A549 (cell line): Measurements from ENCODE around the gene FAM89B. TPM values are rescaled to one million over a fixed set of nuclear protein-coding genes. Genes with fewer than 3 reads are reported as not detected.

Source experiments
- ATAC-seq, 2 experiments: fragments of 200-7000 bp in 1 of 2; fragments of >200 bp in 1 of 2; cut with Nextera tagmentation in 1 of 2; cut with Tn5 transposase in 1 of 2; 3 replicates each; pipeline versions ENCODE4 v1.8.0 to v1.9.1; 2018 to 2020; ENCODE audit warnings: mild to moderate bottlenecking in 1 of 2, moderate library complexity in 1 of 2
- CTCF ChIA-PET: fragments of 300-600 bp; sonication (Branson Sonifier 250); formaldehyde crosslinking; extraction: SDS; loops from one replicate; lab custom pipeline; 2021; ENCODE audit warnings: antibody characterized with exemption, inconsistent platforms; lab: Yijun Ruan, JAX
- POLR2A ChIA-PET: fragments of 350-600 bp; formaldehyde crosslinking; extraction: SDS; loops from one replicate; lab custom pipeline; 2021; ENCODE audit warnings: antibody characterized with exemption, inconsistent platforms; lab: Yijun Ruan, JAX
- DNase-seq, 2 experiments: peaks; one replicate each; pipeline versions ENCODE4 v3.0.0 to v3.0.0-alpha.2; 2011 to 2016; ENCODE audit warnings: low read depth in 1 of 2, low spot score in 1 of 2
- FAIRE-seq: peaks from 2 replicates; lab custom pipeline; 2011; peaks lifted over from hg19 to GRCh38; lab: Jason Lieb, UNC
- H3K27ac ChIP-seq, 2 experiments: fragments of >200 bp; sonication (Bioruptor Twin); formaldehyde crosslinking; 3 replicates each; pipeline ENCODE4 v1.5.1; 2016 to 2017
- H3K4me1 ChIP-seq: fragments of >200 bp; sonication (Bioruptor Twin); formaldehyde crosslinking; 3 replicates; pipeline ENCODE4 v1.6.1; 2016
- H3K4me2 ChIP-seq: fragments of >200 bp; sonication (Bioruptor Twin); formaldehyde crosslinking; 3 replicates; pipeline ENCODE4 v1.6.1; 2016
- H3K4me3 ChIP-seq: fragments of >200 bp; sonication (Bioruptor Twin); formaldehyde crosslinking; 3 replicates; pipeline ENCODE4 v1.5.1; 2016
- H3K9me3 ChIP-seq: fragments of >200 bp; sonication (Bioruptor Twin); formaldehyde crosslinking; 3 replicates; pipeline ENCODE4 v1.6.1; 2016
- CBX2 ChIP-seq: fragments of 200-600 bp; sonication (generic); IDR thresholded peaks from 2 replicates; pipeline ENCODE4 v1.6.1; 2016; ENCODE audit warnings: low read depth, mild to moderate bottlenecking, borderline replicate concordance
- CHD4 ChIP-seq: fragments of 200-600 bp; sonication (generic); IDR thresholded peaks from 2 replicates; pipeline ENCODE4 v1.6.1; 2016; ENCODE audit warnings: antibody characterized with exemption, mild to moderate bottlenecking, borderline replicate concordance
- EHMT2 ChIP-seq: fragments of 200-600 bp; sonication (generic); IDR thresholded peaks from 2 replicates; pipeline ENCODE4 v1.6.1; 2016; ENCODE audit warnings: antibody characterized with exemption, low read depth, mild to moderate bottlenecking, moderate library complexity
- FOSB ChIP-seq: fragments of 250-450 bp; sonication (Bioruptor Pico); IDR thresholded peaks from 2 replicates; pipeline ENCODE4 v1.5.0; 2020; ENCODE audit warnings: mild to moderate bottlenecking, moderate library complexity
- FOXS1 ChIP-seq: fragments of 250-450 bp; sonication (Bioruptor Pico); IDR thresholded peaks from 2 replicates; pipeline ENCODE4 v1.5.0; 2020; ENCODE audit warnings: mild to moderate bottlenecking, moderate library complexity
- GATA3 ChIP-seq: IDR thresholded peaks from 2 replicates; pipeline ENCODE4 v1.6.1; 2012; ENCODE audit warnings: borderline replicate concordance
- HEYL ChIP-seq: fragments of 250-450 bp; sonication (Bioruptor Pico); IDR thresholded peaks from 2 replicates; pipeline ENCODE4 v1.8.0; 2021; ENCODE audit warnings: mild to moderate bottlenecking, moderate library complexity
- HOXA7 ChIP-seq: fragments of 250-450 bp; sonication (Bioruptor Pico); IDR thresholded peaks from 2 replicates; pipeline ENCODE4 v1.5.0; 2020; ENCODE audit warnings: mild to moderate bottlenecking, moderate library complexity
- HOXB13 ChIP-seq: fragments of 250-450 bp; sonication (Bioruptor Pico); IDR thresholded peaks from 2 replicates; pipeline ENCODE4 v1.5.0; 2020; ENCODE audit warnings: low read depth, mild to moderate bottlenecking, moderate library complexity
- JUN ChIP-seq, 2 experiments: fragments of >200 bp; sonication (Bioruptor Twin); formaldehyde crosslinking; IDR thresholded peaks; 2 replicates in 1 of 2; 3 replicates in 1 of 2; pipeline ENCODE4 v1.6.1; 2016 to 2017
- KDM1A ChIP-seq: fragments of 200-600 bp; sonication (generic); IDR thresholded peaks from 2 replicates; pipeline ENCODE4 v1.6.1; 2016; ENCODE audit warnings: low read depth, mild to moderate bottlenecking
- MAZ ChIP-seq: fragments of 150-350 bp; IDR thresholded peaks from 2 replicates; pipeline ENCODE4 v1.6.1; 2014; ENCODE audit warnings: antibody characterized with exemption, low read depth, low read length, borderline replicate concordance
- PHF8 ChIP-seq: fragments of 200-600 bp; sonication (generic); IDR thresholded peaks from 2 replicates; pipeline ENCODE4 v1.6.1; 2016; ENCODE audit warnings: low read depth, mild to moderate bottlenecking, antibody characterized with exemption, moderate library complexity, borderline replicate concordance
- RAD21 ChIP-seq, 2 experiments: fragments of >200 bp in 1 of 2; sonication (Bioruptor Twin) in 1 of 2; formaldehyde crosslinking in 1 of 2; IDR thresholded peaks in 1 of 2; conservative IDR thresholded peaks in 1 of 2; 2 replicates in 1 of 2; 3 replicates in 1 of 2; pipeline ENCODE4 v1.6.1; 2012 to 2018; ENCODE audit warnings: inconsistent platforms in 1 of 2
- RARB ChIP-seq: fragments of 250-450 bp; sonication (Bioruptor Pico); IDR thresholded peaks from 2 replicates; pipeline ENCODE4 v1.8.0; 2021; ENCODE audit warnings: mild to moderate bottlenecking, moderate library complexity
- RFX5 ChIP-seq: fragments of 450-650 bp; IDR thresholded peaks from 2 replicates; pipeline ENCODE4 v1.7.1; 2014; ENCODE audit warnings: antibody characterized with exemption, mild to moderate bottlenecking, moderate library complexity
- TFCP2L1 ChIP-seq: fragments of 250-450 bp; sonication (Bioruptor Pico); IDR thresholded peaks from 2 replicates; pipeline ENCODE4 v1.5.0; 2021; ENCODE audit warnings: mild to moderate bottlenecking
- ZNF302 ChIP-seq: fragments of 250-450 bp; sonication (Bioruptor Pico); IDR thresholded peaks from 2 replicates; pipeline ENCODE4 v1.9.0; 2021; ENCODE audit warnings: inconsistent platforms, mild to moderate bottlenecking, moderate library complexity
- WGBS: methylation state at CpG from one replicate; pipeline ENCODE4 v1.1.6; 2017; ENCODE audit errors: missing lambda C conversion rate; 5-methylcytosine and 5-hydroxymethylcytosine counted together
- polyA plus RNA-seq, 4 experiments: library from polyadenylated mRNA; depleted of rRNA in 3 of 4; stranded (reverse); fragments of >200 nt; fragmentation: RNase III in 1 of 4; extraction: RNeasy Plus Mini Kit Qiagen cat#74134 plus additional on column Dnase treatment in 1 of 4; gene quantifications; 2 replicates in 3 of 4; 3 replicates in 1 of 4; pipeline ENCODE4 v1.2.3, GENCODE V29; 2011 to 2017
- TF ChIP-seq, protein P1 (sequence below): fragments of >200 bp; sonication (Bioruptor Twin); formaldehyde crosslinking; IDR thresholded peaks from 2 replicates; pipeline ENCODE4 v1.6.1; 2016
- TF ChIP-seq, protein P2 (sequence below): fragments of 150-350 bp; IDR thresholded peaks from 2 replicates; pipeline ENCODE4 v1.6.1; 2014; ENCODE audit warnings: low read depth, mild to moderate bottlenecking, low read length
- TF ChIP-seq, protein P3 (sequence below): fragments of 250-450 bp; sonication (Bioruptor Pico); IDR thresholded peaks from 2 replicates; pipeline ENCODE4 v1.5.0; 2021; ENCODE audit warnings: mild to moderate bottlenecking, moderate library complexity, borderline replicate concordance
- TF ChIP-seq, protein P4 (sequence below): fragments of >200 bp; sonication (Bioruptor Twin); formaldehyde crosslinking; IDR thresholded peaks from 3 replicates; pipeline ENCODE4 v1.6.1; 2016
- TF ChIP-seq, protein P5 (sequence below): IDR thresholded peaks from 2 replicates; pipeline ENCODE4 v1.6.1; 2012

FAM89B gene
- polyA plus RNA-seq, 2 of the 4 experiments (the other 2 are of a cell fraction): 13.5 to 23.9 TPM

DNA sequence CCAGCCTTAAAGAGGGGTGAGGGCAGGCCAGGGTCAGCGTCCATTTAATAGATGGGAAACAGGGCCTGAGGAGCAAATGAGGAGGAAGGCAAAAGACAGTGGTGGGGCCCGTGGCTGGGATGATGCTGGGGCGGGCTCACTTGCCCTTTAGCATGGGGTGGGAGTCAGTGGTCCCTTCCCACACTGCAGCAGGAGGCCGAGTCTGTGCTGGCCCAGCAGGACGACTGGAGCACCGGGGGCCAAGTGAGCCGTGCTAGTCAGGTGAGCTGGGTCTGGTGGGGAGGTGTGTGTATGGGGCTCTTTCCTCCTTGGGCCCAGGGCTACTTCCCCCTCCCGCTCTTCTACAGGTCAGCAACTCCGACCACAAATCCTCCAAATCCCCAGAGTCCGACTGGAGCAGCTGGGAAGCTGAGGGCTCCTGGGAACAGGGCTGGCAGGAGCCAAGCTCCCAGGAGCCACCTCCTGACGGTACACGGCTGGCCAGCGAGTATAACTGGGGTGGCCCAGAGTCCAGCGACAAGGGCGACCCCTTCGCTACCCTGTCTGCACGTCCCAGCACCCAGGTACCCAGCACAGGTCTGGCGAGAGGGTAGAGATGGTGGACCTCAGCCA, 34.6 kb upstream of the FAM89B start:
- no peak for ATAC-seq
- H3K4me2 ChIP-seq: no peak overlapping the region
- POLR2A ChIA-PET: interaction anchor here (1.3 kb wide), 1 partner anchor 56 kb away, joined by 3 read pairs; no protein-coding TSS in a partner anchor
- TF ChIP-seq JUN (IDR thresholded peaks at IDR 0.05): 0 out of 5 replicates have a peak, but pooled peaks of 1 of the 2 experiments have one; percentile 9
- no peak for TF ChIP-seq CHD4
- TF ChIP-seq, all 56 proteins: peak for 1
- DNase-seq: no peak
- H3K4me1 ChIP-seq: peaks cover 10% of the 10 kb centered on the region
- no peak for FAIRE-seq
- 92% methylated on average over 18 of the region's 18 CpGs for WGBS
- H3K27ac ChIP-seq: no peak overlapping the region
- H3K4me3 ChIP-seq: no peak overlapping the region
- CTCF ChIA-PET: interaction anchor here (0.5 to 15.3 kb wide), 9 partner anchors 7 to 199 kb away, joined by 3 to 393 read pairs (median 4); partner anchors contain the start of genes FAM89B, LTBP3 and ZNRD2
- no peaks in the 10 kb centered on the region for H3K9me3 ChIP-seq

DNA sequence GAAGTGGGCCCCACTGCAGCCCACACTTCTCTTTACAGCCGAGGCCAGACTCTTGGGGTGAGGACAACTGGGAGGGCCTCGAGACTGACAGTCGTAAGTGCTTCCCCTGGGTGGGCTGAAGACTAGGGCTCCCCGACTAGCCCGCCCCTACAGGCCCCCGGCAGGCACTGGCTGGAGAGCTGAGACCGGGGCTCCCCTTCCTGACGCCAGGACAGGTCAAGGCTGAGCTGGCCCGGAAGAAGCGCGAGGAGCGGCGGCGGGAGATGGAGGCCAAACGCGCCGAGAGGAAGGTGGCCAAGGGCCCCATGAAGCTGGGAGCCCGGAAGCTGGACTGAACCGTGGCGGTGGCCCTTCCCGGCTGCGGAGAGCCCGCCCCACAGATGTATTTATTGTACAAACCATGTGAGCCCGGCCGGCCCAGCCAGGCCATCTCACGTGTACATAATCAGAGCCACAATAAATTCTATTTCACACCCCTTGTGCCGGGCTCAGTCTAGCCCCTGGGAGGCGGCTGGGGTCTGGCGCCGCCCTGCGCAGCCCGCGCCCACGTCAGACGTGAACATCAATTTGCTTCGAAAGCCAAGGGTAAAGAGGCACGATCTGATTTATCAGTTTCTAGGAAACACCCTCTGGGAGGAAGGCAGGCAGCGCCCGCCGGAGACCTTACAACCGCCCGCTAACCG, 34.0 kb upstream of the FAM89B start:
- ChIA-PET CTCF (interaction anchor here (0.9 to 15.3 kb wide), 7 partner anchors 7 to 122 kb away, joined by 3 to 393 read pairs (median 4); partner anchors contain the start of genes FAM89B, LTBP3 and ZNRD2), POLR2A (interaction anchor here (4.5 kb wide), 1 partner anchor 32 kb away, joined by 23 read pairs; the partner anchor contains the start of gene ZNRD2)
- ATAC-seq (no peak), FAIRE-seq (no peak), DNase-seq (no peak)
- 97% methylated on average over 40 of the region's 43 CpGs for WGBS
- Histone ChIP-seq H3K27ac (no peak overlapping the region), H3K4me3 (no peak overlapping the region), H3K9me3 (no peaks in the 10 kb centered on the region), H3K4me1 (peaks cover 10% of the 10 kb centered on the region), H3K4me2 (no peak overlapping the region)
- TF ChIP-seq KDM1A (no peak), GATA3 (no peak), FOSB (CRISPR knock-in tag) (no peak)

DNA sequence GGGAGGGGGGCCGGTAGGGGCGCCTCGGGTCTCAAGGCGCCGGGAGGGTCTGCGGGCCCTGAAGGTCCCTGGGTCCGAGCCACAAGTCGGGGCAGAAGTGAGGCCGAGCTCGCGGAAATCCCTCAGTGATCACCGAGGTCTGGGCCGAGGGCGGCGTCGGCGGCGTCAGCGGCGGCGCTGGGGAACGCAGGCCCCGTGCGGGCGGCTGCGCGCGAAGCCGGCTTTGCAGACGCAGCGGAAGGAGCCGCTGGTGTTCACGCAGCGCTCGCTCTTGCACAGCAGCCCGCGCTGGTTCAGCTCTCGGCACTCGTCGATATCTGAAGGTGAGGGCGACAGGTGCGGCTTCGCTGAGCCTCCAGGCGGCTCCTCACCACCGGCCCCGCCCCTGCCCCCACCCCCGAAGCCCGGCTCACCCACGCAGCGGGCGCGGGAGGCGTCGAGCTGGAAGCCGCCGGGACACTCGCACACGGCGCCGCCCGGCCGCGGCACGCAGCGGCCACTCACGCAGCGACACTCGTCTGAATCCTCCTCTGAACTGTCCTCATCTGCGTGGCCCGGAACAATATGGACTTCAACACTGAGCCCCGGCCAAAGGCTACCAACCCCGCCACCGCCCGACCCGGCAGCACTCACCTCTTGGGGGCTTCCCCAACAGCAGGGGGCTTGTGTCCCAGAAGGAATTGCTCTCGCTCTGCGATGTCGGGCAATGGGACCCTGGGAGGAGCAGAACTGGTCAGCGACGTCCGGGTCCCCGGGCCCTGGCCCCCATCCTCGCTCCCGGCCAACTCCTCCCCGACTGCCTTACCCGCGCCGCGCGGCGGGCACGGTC, 33.2 kb upstream of the FAM89B start:
- no peak overlapping the region for H3K4me2 ChIP-seq
- no peak overlapping the region for H3K27ac ChIP-seq
- FAIRE-seq: no peak

More for the DNA sequence above, 33.2 kb upstream of the FAM89B start:
- H3K9me3 ChIP-seq: no peaks in the 10 kb centered on the region
- no peak overlapping the region for H3K4me3 ChIP-seq
- WGBS: 97% methylated on average over 78 of the region's 92 CpGs
- ATAC-seq (no peak), DNase-seq (no peak)
- peaks cover 10% of the 10 kb centered on the region for H3K4me1 ChIP-seq
- TF ChIP-seq, protein P1, sequence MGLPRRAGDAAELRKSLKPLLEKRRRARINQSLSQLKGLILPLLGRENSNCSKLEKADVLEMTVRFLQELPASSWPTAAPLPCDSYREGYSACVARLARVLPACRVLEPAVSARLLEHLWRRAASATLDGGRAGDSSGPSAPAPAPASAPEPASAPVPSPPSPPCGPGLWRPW: no peak
- TF ChIP-seq TFCP2L1 (CRISPR knock-in tag) (no peak), CBX2 (no peak), JUN (IDR thresholded peaks at IDR 0.05) (no peak), HOXB13 (no peak), EHMT2 (no peak), MAZ (no peak), RFX5 (no peak), ZNF302 (CRISPR knock-in tag) (no peak), HEYL (CRISPR knock-in tag) (no peak), HOXA7 (CRISPR knock-in tag) (no peak), RARB (CRISPR knock-in tag) (no peak), RAD21 (conservative IDR thresholded peaks at IDR 0.05 in 1 of 2, IDR thresholded peaks at IDR 0.05 in 1 of 2) (no peak), FOXS1 (CRISPR knock-in tag) (no peak), PHF8 (no peak)
- TF ChIP-seq, protein P2, sequence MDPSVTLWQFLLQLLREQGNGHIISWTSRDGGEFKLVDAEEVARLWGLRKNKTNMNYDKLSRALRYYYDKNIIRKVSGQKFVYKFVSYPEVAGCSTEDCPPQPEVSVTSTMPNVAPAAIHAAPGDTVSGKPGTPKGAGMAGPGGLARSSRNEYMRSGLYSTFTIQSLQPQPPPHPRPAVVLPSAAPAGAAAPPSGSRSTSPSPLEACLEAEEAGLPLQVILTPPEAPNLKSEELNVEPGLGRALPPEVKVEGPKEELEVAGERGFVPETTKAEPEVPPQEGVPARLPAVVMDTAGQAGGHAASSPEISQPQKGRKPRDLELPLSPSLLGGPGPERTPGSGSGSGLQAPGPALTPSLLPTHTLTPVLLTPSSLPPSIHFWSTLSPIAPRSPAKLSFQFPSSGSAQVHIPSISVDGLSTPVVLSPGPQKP: no peak
- TF ChIP-seq, protein P3, sequence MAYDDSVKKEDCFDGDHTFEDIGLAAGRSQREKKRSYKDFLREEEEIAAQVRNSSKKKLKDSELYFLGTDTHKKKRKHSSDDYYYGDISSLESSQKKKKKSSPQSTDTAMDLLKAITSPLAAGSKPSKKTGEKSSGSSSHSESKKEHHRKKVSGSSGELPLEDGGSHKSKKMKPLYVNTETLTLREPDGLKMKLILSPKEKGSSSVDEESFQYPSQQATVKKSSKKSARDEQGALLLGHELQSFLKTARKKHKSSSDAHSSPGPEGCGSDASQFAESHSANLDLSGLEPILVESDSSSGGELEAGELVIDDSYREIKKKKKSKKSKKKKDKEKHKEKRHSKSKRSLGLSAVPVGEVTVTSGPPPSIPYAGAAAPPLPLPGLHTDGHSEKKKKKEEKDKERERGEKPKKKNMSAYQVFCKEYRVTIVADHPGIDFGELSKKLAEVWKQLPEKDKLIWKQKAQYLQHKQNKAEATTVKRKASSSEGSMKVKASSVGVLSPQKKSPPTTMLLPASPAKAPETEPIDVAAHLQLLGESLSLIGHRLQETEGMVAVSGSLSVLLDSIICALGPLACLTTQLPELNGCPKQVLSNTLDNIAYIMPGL (CRISPR knock-in tag): no peak
- TF ChIP-seq, protein P4, sequence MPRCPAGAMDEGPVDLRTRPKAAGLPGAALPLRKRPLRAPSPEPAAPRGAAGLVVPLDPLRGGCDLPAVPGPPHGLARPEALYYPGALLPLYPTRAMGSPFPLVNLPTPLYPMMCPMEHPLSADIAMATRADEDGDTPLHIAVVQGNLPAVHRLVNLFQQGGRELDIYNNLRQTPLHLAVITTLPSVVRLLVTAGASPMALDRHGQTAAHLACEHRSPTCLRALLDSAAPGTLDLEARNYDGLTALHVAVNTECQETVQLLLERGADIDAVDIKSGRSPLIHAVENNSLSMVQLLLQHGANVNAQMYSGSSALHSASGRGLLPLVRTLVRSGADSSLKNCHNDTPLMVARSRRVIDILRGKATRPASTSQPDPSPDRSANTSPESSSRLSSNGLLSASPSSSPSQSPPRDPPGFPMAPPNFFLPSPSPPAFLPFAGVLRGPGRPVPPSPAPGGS: no peak
- TF ChIP-seq, protein P5, sequence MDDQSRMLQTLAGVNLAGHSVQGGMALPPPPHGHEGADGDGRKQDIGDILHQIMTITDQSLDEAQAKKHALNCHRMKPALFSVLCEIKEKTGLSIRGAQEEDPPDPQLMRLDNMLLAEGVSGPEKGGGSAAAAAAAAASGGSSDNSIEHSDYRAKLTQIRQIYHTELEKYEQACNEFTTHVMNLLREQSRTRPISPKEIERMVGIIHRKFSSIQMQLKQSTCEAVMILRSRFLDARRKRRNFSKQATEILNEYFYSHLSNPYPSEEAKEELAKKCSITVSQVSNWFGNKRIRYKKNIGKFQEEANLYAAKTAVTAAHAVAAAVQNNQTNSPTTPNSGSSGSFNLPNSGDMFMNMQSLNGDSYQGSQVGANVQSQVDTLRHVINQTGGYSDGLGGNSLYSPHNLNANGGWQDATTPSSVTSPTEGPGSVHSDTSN: no peak
- ChIA-PET POLR2A (interaction anchor here (4.5 kb wide), 1 partner anchor 32 kb away, joined by 23 read pairs; the partner anchor contains the start of gene ZNRD2), CTCF (interaction anchor here (0.9 to 15.3 kb wide), 13 partner anchors 8 to 79 kb away, joined by 3 to 393 read pairs (median 26); partner anchors contain the start of genes EHBP1L1, FAM89B, LTBP3 and SCYL1)
